CD4-positive, alpha-beta T cell treated with Interleukin-10 for 1 hour (primary cell): ENCODE data around the gene SLC9A8.

ENCODE experiments used
- DNase-seq: peaks from one replicate; pipeline ENCODE4 v3.0.0-alpha.2; 2020

SLC9A8 gene

DNA sequence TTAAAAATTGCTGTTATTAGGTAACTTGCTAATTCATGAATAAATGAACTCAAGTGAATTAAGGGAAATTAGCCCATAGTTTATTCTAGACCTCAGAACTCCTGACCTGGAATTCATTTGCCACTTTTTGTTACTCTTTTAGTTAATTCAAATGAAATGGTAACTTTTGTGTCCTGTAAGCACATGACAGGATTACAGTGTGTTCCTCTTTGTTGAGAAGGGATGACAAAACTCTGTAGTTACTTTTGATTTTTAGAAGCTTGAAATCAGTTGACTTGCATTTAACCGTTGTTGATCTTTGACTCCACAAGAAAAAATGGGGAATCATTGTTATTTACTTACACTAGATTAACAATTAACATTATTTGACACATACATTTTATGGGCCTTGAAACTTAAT is 6.2 kb downstream of the SLC9A8 start:
- no peak for DNase-seq

DNA sequence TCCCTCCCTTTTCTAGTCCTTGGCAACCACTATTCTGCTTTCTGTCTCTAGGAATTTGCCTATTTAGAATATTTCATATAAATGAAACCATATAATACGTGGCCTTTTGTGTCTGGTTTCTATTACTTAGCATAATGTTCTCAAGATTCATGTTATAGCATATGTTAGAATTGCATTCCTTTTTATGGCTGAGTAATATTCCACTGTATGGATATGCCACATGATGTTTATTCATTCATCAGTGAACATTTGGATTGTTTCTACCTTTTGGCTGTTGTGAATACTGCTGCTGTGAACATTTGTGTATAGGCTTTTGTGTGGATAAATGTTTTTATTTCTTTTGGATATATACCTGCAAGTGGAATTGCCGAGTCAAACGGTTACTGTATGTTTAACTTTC is 7.1 kb downstream of the SLC9A8 start:
- DNase-seq = no peak

DNA sequence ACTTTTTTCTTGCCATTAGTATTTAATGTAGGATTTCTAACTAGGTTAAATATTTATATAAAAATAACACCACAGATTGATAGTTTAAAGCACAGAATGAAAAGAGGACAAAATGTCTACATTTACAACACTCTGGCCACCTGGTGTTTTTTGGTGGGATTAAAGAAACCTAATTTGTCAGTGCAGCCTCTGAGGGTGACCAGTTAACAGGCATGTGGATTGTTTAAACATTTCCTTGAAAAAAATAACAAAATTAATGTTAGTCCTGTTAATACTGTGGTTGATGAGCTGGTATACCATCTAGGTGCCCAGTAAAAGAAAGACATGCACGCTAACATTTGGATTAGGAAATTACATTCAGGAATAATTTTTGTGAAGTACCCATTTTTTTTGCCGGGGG is 8.8 kb downstream of the SLC9A8 start:
- DNase-seq = no peak

DNA sequence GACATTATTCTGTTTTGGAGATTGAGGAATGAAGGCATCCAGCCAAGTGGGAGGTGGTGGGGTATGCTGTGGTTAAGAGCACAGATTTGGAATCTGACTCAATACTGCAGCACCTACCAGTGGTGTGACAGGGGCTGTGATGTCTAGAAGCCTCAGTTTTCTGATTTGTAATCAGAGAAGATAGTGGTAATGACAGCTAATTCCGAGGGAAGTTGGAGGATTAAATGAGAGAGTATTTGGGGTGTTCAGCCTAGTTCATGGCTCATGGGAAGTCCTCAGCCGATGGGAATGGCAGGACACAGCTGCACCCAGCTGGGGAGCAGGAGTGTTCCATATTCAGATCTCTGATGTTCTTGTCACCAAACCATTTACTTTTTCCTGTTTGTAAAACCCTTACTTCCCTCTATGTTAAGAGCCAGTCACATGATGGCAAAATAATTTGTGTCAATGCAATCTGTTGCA is 9.3 kb downstream of the SLC9A8 start:
- DNase-seq = no peak

DNA sequence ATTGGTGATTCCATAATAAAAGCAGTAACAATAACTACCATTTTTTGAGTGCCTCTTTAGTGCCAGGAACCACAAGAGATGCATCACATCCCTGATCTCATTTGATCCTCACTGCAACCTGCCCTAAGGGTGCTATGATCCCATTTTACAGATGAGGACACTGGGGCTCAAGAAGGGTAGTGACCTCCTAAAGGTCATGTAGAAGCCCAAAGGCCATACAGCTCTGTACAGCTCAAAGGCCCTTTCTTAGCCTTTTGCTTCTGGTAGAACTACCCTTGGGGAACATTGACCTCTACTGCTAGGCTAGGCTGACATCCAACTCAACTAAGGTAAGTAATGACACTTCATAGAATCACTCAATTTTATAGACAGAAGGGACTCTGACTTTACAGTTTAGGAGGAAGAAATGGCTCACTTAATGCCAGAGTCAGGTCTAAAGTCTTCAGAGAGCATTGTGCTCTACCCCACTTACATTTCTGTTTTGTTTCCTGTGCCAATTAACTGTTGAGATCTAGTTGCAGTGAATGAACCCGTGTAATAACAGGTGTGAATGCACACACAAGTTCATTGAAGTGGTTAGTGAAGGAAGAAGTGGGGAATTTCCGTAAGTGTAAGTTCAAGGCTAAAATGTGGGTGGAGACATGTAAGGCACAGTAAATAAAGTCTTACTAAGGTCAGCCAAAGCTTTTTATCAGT is 10.7 kb downstream of the SLC9A8 start:
- DNase-seq = peak; percentile 75

DNA sequence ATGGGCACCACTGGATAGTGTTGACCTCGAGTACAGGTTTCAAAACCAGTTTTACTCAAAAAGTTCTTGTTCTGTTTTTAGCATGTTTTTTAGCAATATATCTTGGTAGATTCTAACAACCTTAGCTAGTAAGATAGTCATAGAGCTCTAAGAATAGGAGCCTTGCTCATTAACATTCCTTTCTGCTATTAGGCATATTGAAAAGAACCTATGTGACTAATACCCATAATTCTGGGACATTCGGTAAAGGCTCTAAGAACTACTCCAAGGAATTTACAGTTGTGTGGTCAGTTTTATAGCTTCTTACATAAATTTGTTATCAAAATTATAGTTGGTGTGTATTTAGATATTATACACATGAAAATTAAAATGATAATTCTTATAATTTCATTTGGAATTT is 11.6 kb downstream of the SLC9A8 start:
- no peak for DNase-seq

DNA sequence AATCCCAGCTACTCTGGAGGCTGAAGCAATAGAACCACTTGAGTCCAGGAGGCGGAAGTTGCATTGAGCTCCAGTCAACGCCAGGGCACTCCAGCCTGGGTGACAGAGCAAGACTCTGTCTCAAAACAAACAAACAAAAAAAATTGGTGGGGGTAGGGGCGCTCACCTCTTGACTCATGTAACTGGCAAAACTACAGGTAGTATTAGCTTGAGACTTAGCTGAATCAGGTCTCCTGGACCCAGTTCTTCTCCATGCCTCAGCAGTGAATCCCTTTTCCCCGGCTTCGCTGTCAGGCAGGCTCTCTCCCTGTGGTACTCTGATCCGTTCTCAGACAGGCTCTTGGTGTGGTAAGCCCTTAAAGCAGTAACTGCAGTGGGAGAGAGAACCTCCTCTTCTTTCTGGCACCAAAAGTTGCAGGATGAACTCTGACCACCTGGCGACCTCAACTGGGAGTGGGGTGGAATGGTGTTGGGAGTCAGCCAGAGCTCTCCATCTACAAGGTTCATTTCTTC is 12.9 kb downstream of the SLC9A8 start:
- DNase-seq = no peak

DNA sequence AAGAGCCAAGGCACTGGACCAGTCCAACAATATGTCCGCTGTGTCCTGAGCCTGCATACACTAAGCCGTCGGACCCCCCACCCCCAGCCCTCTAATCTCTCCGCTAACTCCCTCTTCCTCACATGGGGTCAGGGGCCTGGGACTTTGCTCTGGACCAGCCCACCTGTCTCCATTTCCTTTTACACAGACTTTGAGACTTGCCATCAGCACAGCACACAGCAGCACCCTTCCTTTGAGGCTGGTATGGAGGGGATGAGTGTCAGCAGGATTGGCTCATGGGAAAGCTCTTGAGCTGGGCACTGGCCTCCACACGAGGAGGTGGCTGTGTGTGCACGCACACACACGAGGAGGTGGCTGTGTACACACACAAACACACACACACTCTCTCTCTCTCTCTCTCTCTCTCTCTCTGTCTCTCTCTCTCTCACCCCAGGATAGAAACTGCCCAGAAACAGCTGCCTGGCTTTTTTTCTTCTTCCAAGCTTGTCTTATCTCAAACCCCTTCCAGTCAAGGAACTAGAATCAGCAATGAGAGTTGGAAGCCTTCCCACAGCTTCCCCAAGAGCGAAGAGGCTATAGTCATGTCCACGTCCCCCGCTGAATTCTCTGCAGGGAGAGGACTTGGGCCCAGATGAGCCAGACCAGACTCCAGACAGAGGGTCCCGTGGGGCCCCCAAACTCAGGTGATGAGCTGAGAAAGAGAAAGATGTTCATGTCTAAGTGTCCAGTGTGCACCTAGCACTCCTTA is 18.6 kb downstream of the SLC9A8 start:
- DNase-seq = no peak

DNA sequence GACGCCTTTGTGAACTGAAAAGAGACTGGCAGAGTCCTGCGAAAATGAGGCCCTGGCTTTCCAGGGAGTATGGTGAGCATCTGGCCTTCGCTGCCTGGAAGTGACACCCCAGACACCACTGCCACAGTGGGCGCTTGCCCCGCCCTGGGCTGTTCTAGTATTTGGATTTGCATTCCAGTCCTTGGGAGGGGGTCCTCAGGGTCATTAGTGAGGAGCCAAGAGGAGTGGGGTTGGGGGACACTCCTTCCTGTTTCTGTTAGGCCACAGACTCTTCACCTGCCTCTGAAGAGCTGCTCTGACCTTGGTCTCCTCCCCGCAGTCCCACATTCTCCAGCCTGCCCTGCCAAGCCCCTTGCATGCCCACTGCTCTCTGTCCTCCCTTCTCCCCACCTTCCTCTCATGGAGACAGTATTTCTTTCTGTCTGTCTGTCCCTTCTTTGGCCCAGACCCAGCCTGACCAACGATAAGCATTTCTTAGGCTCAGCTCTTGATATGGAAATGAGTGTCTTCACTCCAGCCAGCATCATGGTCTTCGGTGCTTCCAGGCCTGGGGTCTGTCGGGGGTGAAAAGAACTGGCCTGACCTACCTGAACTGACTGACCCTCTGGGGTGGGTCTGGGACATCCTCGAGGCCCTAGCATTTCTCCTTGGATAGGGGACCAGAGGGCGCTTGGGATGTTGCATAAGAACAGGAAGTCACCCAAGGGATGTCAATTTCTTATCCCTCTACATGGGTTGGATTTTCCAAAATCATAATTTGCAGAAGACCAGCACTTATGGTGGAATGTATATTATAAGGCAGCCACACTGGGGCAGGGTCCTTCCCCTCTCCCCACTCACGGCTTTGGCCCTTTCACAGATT is 19.4 kb downstream of the SLC9A8 start:
- no peak for DNase-seq

DNA sequence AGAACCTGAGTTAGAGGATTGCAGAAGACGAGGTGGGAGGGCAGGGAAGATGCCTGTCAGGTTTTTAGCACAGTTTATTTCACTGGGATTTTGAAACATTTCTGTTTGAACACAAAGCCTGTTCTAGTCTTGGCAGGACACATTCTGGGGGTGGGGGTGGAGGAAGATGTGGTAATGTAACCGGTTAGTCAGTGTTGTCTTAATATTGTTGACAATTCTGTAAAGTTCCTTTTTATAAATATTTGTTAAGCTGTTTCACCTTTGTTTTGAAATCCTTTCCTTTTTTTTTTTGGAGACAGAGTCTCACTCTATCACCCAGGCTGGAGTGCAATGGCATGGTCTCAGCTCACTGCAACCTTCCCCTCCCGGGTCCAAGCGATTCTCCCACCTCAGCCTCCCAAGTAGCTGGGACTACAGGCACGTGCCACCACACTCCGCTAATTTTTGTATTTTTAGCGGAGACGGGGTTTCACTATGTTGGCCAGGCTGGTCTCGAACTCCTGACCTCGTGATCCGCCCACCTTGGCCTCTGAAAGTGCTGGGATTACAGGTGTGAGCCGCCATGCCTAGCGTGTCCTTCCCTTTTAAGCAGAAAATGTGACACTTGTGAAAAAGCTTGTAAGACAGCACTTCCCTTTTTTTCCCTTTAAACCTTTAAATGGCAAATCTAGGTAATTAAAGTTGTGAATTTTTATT is 20.2 kb downstream of the SLC9A8 start:
- DNase-seq = no peak

DNA sequence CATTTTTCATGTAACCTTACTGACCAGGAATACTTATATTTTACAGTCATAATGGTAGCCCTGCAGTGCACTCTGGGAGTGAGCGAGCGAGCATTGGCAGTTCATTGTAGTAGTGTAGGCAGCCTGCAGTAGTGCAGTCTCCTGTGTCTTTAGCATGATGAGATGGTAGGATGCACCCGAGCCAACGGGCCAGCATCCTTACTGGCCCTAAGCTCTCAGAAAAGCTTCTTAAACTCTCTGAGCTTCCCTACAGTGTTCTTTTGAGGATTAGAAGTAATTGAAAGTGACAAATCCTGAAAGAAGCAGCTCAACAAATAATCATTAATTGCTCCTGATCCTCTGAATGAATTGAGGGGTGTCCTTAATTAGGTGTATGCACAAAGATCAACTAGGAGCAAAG is 20.9 kb downstream of the SLC9A8 start:
- no peak for DNase-seq

DNA sequence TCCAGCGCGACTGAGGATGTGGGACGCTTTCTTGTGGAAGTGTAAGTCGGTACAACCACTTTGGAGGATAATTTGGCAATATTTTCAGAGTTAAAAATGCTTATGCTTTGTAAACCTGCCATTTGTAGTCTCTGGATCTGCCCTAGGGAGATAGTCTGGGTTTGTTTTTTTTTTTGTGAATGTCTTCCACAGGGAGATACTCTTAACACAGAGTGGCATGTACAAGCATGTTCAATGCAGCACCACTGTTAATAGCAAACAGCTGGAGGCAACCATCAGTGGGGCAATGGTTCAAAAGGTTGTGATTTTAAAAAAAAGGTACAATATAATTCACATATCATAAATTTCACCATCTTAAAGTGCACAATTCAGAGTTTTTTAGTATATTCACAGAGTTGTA is 22.4 kb downstream of the SLC9A8 start:
- no peak for DNase-seq

DNA sequence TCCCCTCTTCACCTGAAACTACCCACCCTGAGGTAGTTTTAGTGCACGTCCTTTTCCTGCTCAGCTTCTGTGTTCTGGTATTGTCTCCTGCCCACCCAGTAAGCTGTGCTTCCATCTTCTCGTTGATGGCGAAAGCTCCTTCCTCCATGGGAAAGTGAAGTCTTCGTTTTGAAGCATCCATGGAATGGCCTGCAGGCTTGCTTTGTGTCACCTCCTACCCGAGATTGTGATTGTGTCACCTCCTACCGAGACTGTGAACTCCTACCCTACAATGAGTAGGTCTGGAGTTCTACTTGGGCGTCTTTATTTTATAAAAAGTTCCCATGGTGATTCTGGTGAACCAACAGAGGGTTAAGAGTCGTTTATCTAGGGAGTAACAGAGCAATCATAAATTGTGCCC is 25.9 kb downstream of the SLC9A8 start:
- DNase-seq = no peak

DNA sequence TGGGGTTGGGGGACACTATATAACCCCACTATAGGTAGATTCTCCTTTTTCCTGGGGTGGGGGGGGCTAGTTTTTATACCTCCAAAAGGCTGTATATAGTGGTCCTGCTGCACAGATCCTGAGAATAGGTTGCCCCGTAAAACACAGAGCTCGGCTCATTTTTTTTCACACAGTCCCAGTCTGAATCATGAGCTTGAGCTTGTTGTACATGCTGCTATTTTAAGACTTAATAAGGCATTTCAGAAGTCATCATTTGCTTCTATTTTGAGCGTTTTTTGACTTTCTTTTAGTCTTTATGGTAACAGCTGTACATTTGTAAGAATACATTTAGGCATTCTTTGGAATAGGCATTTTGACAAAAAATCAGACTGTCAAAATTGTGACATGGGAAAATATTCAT is 30.5 kb downstream of the SLC9A8 start:
- no peak for DNase-seq

DNA sequence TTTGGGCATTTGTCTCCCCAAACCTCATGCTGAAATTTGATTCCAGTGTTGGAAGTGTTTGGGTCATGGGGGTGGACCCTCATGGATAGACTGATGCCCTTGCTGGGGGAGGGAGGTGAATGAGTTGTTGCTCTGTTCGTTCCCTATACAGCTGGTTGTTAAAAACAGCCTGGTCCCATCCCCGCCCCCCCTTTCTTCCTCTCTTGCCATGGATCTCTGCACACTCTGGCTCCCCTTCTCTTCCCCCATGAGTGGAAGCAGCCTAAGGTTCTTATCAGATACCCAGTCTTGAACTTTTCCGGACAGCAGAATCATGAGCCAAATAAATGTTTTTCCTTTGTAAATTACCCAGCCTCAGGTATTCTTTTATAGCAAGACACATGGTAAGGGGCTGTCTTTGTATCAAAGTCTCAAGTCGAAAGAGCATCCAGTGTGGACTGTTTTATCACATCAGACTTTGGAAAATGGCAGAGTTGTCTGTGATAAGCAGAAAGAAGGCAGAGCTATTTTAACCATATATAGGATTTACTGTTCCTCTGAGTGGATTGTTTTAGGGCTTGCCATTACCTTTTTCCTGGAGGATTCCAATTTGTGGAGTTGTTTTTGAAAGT is 31.2 kb downstream of the SLC9A8 start:
- DNase-seq = no peak

DNA sequence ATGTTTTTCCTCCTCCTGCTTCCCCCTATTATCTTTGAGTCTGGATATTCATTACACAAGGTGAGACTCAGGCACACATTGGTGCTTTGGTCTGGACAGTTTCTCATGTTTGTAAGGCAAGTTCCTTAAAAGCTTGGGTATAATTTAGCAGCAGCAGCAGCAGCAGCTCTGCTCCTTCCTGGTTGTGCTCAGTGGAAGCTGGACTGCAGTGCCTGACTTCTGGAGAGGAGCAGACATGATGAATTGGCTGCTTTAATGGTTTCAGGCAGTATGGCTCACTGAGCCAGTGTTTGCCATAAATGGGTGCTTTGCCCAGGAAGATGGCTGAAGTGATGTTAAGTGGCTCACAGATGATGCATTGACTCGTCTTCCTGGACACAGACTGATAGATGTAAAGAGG is 32.4 kb downstream of the SLC9A8 start:
- no peak for DNase-seq

DNA sequence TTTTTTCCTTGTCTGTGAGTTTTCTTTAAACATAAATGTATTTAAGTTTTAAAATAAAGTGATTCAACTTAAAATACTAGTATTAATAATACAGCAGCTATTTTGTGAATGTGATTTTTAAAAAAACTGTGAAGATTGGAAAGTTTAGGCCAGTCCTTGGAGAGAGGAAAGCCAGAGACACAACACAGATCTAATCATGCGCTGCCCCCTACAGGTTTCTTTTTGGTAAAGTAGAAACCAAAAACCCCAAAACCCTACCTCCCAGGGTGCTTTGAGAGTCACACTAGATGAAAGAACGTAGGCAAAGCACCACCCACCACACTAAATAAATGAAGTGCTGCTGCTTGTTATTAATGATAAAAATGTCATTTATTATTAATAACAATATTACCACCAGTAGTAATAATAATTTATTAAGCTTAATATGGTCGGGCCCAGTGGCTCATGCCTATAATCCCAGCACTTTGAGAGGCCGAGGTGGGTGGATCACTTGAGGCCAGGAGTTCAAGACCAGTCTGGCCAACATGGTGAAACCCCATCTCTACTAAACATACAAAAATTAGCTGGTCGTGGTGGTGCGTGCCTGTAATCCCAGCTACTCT is 33.7 kb downstream of the SLC9A8 start:
- DNase-seq = peak; percentile 74

DNA sequence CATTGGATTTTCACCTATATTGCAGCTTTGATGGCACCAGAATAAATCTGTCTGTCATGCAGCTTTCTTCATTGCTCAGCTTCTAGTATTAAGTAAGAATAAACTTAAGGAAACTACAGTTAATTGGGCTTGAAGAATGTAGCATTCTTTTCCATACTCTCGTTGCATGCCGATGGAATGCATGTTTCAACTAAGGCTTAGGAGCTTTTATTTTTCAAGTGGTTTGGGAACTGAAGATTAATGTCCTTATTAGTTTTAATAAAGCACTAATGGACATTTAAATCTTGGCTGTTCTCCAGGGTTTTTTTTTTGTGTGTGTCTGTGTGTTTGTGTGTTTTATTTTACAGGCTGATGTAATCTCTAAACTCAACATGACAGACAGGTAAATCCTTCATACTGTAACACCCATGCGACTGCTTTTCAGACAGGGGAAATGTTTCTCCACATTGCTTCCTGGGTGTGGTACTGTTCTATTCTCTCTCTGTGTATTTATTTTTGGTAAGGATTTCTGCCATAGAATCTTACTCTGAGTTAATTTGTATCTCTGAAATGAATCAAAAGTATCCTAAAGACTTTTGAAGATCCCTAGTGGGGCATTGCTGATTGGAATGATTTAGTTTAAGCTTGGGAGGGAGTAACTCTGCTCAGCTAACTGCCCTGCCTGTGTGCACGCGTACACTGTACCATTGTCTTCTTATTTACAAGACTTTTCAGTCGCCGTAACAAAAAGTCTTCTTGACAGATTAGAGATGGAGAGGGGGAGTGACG is 38.0 kb downstream of the SLC9A8 start:
- DNase-seq = no peak

DNA sequence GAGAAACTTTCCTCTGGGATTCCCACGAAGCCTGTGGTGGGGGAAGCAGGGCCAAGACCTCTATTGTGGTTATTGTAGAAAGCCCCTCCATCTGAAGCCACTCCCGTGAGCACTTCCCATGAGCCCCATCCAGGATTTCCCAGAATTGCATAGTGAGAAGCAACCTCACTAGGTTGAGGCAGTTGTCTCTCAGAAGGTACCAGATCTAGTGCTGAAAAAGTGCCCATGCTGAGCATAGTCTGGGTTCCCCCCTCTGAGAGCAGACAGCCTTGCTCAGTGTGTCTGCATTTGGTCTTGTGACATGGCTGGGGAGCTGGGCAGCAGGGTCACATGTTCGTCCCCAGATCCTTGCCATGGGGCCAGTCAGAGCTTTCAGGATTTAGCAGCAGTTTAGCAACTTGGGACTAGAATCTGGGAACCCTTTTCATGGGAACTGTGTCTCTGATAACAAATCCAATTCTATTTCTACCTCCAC is 38.6 kb downstream of the SLC9A8 start:
- no peak for DNase-seq

DNA sequence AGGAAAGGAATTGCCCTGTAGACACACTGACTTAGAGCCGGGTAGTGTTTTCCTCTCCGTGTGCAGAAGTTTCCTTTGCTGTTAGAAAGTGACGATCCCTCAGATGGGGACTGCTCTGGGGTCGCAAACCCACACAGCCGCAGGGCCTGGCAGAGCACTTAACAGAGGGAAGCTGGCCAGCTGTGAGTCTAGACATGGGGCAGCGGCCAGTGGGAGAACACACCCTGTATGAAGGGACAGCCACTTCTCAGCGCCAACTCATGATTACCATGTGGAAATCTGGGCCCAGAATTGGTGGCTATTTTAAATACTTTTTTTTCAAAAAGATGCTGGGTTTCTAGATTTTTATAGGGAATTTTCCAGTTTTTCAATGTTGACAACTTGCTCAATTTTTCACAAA is 39.4 kb downstream of the SLC9A8 start:
- no peak for DNase-seq

DNA sequence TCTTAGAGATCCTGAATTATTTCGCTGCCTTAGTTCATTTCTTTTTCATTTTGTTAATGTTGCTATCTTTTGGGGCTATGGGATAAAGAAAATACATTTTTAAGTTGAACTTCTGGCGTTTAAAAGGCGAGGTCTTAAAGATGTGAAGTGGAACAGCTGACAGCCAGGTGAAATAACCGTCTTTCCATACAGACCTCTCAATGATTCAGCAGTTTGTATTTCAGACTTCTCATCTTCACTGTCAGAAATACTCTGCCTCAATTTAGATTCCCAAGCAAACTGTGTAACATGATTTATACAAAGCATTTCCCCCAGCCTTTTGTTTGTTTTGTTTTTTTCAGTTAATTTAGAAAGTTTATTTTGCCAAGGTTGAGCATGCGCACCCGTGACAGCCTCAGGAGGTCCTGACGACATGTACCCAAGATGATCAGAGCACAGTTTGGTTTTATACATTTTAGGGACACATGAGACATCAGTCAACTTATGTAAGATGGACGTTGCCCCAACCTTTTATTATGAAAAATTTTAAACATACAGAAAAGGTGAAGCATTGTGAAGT is 40.0 kb downstream of the SLC9A8 start:
- no peak for DNase-seq
